Stimulated activated CD8-positive, alpha-beta memory T cell treated with anti-CD3 and anti-CD28 coated beads, Interleukin-12 subunit alpha, Interleukin-12 subunit beta, amount 100 ng/mL, for 24 hours (primary cell): ENCODE measurements around the gene PRSS38.

Source experiments
- DNase-seq: peaks from one replicate; pipeline ENCODE4 v3.0.0-alpha.2; 2020; ENCODE audit errors: extremely low read depth

Gene PRSS38

GRCh38 chr1:227779021-227779441 lies 36.4 kb upstream of the PRSS38 start:
- DNase-seq: no peak

GRCh38 chr1:227779685-227780084 lies 35.8 kb upstream of the PRSS38 start:
- DNase-seq: no peak

DNA sequence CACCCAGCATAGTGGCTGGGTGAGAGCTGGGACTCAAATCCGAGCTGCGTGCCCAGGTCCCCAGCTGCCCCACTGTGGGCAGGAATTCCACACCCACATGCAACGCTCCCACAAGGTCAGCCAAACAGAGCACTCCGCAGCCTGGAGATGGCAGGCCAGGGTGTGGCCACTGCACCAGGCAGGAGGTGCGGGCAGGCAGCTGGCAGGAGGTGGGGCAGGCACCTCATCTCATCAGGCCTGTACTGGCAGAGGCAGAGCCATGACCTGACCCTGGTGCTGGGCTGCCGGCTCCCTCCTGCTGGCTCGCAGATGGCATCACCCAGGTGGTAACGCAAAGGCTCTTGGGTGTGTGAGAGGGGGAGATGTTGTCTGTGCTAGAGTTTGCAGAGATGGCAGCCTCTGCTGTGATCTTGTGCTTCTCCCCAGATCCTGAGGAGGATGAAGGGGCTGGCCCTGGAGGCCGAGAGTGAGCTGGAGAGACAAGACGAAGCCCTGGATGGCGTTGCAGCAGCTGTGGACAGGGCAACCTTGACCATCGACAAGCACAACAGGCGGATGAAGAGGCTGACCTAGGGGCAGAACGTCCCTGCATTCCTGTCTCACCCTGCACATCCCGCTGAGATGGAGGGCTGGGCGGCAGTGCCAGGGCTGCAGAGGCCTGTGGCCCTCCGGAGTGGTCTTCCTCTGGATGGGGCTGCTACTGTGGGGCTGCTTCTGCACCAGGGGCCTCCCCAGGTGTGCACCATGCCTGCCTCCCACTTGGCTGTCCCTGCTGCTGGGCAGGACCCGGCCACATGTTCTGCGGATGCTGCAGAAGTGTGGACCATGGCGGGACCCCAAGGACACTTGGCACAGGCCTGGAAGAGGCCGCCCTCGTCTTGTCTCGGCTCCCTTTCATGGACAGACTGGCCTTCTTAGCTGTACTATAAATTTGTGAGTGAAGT lies 35.1 kb upstream of the PRSS38 start:
- no peak for DNase-seq

DNA sequence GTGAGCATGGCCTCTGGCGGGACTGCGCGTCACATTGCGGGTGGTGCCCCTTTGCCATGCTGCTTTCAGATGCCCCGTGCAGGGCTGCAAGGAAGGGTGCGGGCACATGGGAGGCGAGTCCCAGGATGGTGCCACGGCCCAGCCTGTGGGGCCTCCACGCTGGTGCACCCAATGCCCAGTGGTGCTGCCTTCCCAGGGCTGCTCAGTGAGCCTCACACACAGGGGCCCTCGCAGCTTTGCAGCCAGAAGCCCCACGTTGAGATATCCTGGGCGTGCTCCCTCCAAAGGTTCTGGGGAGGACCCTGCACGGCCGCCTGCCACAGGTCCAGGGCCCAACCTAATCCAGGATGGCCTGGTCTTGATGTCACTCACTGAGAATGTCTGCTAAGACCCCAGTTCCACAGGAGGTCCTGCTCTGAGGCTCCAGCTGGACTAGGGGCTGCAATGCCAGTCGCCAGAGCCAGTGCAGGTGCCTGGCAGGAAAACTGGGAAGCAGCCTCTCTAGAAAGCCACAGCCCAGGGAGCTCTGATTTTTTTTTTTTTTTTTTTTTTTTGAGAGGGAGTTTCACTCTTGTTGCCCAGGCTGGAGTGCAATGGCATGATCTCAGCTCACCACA lies 34.1 kb upstream of the PRSS38 start:
- no peak for DNase-seq

DNA sequence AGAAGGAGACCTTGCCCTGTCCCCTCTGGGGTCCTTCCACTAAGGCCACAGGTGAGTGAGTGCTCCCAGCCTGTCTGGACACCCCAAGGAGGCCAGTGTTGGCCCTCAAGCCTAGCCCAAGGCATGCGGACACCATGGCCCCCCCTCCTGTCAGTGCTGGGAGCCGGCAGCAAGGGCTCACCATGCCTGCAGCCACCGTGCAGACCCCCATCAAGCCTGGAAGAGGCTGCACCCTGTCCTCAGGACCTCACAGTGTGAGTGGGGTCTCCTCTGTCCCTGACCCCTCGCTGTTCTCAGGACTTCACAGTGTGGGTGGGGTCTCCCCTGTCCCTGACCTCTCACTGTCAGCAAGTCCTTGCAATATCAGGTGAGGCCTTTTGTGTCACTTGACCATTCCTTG lies 33.2 kb upstream of the PRSS38 start:
- no peak for DNase-seq

- no peak for DNase-seq
These were observed 30.2 kb upstream of the PRSS38 start for GRCh38 chr1:227785094-227785804.

- DNase-seq: no peak
These were observed 29.4 kb upstream of the PRSS38 start for GRCh38 chr1:227785805-227786671.

- DNase-seq: no peak
These were observed 28.6 kb upstream of the PRSS38 start for GRCh38 chr1:227786673-227787512.

DNA sequence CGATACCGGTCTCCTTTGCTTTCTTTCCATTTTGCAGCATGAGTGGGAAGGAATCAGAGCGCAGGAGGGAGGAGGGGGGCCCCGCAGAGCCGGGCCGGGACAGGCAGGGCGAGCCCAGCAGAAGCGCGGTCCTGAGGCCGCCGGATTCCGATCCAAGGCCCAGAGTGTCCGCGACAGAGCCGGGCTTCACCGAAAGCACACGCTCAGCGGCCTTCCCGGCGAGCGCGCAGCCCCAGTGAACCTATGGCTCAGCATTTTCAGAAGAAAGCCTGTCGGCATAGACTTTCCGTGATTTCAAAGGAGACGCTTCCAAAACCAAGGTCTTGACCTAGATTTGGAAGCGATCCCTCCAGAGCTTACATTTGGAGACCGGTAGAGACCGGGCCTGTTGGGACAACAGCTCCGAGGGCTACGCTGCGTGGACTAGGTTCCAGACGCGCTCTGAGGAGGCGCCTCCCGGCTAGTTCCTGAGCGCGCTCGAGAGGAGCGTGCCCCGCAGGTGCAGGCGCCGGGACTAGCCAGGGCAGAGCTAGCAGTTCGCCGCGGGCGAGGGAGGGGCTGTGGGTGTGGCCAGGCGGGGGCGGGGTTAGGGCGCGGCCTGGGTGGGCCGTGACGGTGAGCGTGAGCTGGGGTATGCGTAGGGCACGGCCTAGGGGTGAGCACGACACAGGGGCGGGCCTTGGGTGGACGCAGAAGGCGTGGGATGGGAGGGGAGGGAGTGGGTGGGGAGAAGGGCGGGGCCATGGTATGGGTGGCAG lies 27.8 kb upstream of the PRSS38 start:
- DNase-seq: peak; percentile 79

DNA sequence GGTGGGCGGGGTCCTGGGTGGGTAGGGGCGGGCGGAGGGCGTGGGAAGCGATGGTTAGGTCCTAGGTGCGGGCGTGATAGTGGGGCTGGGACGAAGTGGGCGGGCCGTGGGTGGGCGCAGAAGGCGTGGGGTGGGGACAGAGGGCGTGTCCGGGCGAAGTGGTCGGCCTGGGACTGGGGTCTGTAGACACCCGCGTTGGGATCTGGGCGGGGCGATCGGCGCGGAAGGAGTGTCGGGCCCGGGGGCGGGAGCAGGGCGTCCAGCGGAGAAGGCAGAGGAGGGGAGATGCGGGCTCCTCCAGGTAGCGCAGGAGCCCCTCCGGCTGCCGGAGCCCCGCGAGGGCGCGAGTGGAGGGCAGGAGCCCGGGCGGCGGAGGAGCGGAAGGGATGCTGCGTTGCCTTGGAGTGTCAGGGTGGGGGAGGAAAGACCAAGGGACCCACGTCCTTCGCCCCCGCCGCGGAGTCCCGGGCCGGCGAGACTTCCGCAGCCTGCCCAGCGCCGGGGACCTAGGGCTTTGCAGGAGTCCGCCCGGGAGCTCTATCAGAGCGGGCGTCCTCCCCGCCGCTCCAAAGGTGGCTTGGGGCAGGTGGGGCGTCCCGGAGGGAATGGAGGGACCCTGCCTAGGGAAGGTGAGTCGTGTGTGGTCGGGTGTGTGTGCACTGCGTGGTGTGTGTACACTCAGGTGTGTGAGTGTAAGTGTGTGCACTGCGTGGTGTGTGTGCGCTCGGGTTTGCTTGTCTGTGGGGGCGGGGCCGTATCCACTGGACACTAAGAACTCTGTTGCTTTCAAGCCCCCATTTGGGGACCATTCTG lies 27.0 kb upstream of the PRSS38 start:
- peak; percentile 39 for DNase-seq

DNA sequence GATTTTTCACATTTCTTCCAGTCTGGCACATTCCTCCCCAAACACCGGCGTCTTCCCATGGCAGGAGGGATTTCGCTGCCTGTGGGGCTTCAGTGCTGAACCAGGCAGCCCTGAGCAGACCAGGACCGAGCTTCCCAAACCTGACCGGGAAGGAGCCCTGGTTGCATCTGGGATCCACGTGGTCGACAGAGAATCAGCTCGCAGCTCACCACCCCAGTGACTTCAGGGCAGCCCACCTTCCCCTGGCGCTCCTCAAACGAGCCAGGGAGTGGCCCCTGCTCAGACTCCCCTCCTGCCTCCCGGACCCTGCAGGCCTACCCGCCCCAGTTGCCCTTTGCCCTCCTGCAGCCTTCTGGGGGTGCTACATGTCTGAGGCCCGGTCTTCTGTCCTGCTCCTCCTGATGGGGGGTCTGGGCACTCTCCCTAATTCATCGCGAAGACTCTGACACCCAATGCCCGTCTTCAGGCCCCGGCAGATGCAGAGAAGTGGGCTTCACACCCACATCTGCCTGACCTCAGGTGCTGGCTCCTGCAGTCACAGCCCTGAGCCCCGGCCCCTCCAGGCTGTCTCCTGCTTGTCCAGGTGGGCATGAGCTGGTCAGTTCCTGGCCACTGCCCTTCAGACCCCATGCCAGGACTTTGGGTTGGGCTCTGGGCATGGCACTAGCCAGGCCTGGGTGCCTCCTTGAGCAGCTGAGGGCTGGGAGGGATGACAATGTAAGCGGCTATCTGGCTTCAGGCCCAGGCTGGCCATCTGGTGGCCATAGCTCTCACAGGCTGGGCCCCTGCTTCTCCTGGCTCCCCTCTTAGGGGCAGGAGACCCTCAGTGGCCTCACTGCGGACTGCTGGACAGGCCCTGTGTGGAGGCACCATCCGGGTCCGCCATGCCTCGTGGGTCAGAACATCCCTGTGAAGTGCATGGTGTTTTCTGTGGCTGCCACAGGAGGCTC lies 26.1 kb upstream of the PRSS38 start:
- no peak for DNase-seq

DNA sequence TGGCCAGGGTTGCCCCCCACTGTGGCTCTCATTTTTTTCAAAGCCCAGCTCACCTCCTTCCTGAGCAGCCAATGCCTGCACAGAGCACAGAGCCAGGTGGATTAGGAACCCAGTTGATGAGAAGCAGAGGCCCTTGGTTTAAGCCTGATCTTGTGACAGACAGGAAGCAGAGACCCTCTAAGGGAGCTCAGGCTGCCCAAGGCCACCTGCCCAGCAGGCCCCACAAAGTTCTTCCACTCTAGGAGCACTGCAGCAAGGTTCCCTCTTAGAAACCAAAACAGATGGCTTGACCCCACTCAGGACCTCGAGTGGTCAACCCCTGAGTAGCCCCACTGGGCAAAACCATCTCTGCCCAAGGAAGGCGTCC lies 25.5 kb upstream of the PRSS38 start:
- no peak for DNase-seq

- no peak for DNase-seq
These were observed 24.6 kb upstream of the PRSS38 start for GRCh38 chr1:227790868-227791267.

GRCh38 chr1:227791425-227792143 lies 23.9 kb upstream of the PRSS38 start:
- DNase-seq: no peak

- no peak for DNase-seq
These were observed 23.0 kb upstream of the PRSS38 start for GRCh38 chr1:227792216-227793078.
